HFFc6 (cell line): ENCODE results near the gene ATAD1. TPM values are rescaled to one million over a fixed set of nuclear protein-coding genes. Genes with fewer than 3 reads are reported as not detected.
"Not testable (repeated sequence)": the region's sequence is repeated elsewhere in the genome, so short reads cannot be mapped to it uniquely, and the experiment has no call there.

Experiments
- DNase-seq: peaks from one replicate; pipeline ENCODE4 v3.0.0-alpha.2; 2018
- H3K27ac Mint-ChIP-seq: 2 replicates; pipeline ENCODE4 v1.8.0; 2020; ENCODE audit warnings: mild to moderate bottlenecking, mixed read lengths
- H3K27me3 Mint-ChIP-seq: 2 replicates; pipeline ENCODE4 v1.8.0; 2021; ENCODE audit warnings: mild to moderate bottlenecking, moderate library complexity, mixed read lengths; ENCODE audit not compliant: insufficient read depth
- H3K36me3 Mint-ChIP-seq: 2 replicates; pipeline ENCODE4 v1.8.0; 2021; ENCODE audit warnings: low read depth, mixed read lengths
- H3K4me1 Mint-ChIP-seq: 2 replicates; pipeline ENCODE4 v1.8.0; 2020; ENCODE audit warnings: low read depth, mixed read lengths
- H3K4me3 Mint-ChIP-seq: 2 replicates; pipeline ENCODE4 v1.8.0; 2020; ENCODE audit warnings: mild to moderate bottlenecking, moderate library complexity, mixed read lengths
- H3K9me3 Mint-ChIP-seq: 2 replicates; pipeline ENCODE4 v1.8.0; 2020; ENCODE audit warnings: mild to moderate bottlenecking, mixed read lengths
- total RNA-seq, 6 experiments: library from RNA; stranded (reverse); fragmentation: NEBNext Ultra II Directional; extraction: Animal tissue kit (Norgen Biotek cat#: 25700); gene quantifications; 2 replicates in 1 of 6; 3 replicates in 5 of 6; pipeline ENCODE4 v1.2.3, GENCODE V29; 2021
- TF ChIP-seq, protein P1 (sequence below): fragments of 200-600 bp; sonication (generic); IDR thresholded peaks from 2 replicates; pipeline ENCODE4 v1.5.0; 2021; ENCODE audit warnings: antibody characterized with exemption, mild to moderate bottlenecking

Gene ATAD1
- total RNA-seq, 6 experiments from 2014 or later: 33.4 to 44.4 (median 35.8) TPM

DNA sequence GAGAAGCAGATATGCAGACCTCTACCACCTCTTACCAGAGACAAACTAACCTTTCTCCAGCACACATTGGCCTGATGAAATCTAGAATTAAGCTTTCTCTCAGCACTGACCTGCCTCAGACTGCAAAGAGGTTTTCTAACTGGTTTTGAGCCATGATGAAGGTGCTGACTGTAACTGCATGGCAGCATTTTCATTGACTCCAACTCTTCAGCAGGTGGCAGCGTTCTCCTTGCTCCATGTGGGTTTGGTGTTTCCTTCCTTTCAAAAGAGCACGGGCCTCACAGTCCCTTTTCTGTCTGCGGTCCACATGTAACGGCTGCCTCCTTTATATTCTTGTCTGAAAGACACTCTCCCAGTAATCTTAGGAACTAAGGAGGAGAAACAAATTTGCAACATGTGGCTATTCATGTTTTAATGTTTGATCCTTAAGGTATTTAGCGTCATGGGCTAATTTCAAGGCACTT, 32.7 kb upstream of the ATAD1 start:
- H3K27ac Mint-ChIP-seq: no peak overlapping the region
- H3K27me3 Mint-ChIP-seq: peaks cover 3% of the 10 kb centered on the region; the same call in 1 of the 2 replicates
- peaks cover 14% of the 10 kb centered on the region for H3K4me1 Mint-ChIP-seq
- TF ChIP-seq, protein P1, sequence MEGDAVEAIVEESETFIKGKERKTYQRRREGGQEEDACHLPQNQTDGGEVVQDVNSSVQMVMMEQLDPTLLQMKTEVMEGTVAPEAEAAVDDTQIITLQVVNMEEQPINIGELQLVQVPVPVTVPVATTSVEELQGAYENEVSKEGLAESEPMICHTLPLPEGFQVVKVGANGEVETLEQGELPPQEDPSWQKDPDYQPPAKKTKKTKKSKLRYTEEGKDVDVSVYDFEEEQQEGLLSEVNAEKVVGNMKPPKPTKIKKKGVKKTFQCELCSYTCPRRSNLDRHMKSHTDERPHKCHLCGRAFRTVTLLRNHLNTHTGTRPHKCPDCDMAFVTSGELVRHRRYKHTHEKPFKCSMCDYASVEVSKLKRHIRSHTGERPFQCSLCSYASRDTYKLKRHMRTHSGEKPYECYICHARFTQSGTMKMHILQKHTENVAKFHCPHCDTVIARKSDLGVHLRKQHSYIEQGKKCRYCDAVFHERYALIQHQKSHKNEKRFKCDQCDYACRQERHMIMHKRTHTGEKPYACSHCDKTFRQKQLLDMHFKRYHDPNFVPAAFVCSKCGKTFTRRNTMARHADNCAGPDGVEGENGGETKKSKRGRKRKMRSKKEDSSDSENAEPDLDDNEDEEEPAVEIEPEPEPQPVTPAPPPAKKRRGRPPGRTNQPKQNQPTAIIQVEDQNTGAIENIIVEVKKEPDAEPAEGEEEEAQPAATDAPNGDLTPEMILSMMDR: peak; percentile 79
- H3K4me3 Mint-ChIP-seq: no peak overlapping the region
- DNase-seq: peak; percentile 62
- peaks cover 4% of the 10 kb centered on the region; the same call in 1 of the 2 replicates for H3K9me3 Mint-ChIP-seq
- no peaks in the 10 kb centered on the region for H3K36me3 Mint-ChIP-seq

DNA sequence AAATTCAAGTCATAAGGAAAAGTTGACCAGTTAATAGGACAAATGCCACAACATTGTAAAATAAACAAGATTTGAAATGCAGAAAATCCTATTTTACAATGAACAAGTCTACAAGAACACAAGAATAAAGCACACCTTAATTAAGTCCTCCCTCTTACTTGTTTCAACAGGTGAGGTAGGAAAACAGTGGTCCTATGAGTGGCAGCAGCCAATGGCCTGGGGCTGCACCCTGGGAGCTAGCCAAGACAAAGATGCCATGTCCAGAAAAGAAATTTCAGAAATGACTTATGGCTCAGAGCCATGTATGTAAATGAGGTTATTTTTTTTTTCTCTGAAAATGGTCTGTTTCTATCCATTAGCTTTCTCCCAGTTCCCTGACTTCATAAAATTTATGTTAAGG, 31.0 kb upstream of the ATAD1 start:
- peaks cover 29% of the 10 kb centered on the region for H3K4me1 Mint-ChIP-seq
- no peak for DNase-seq
- peaks cover 2% of the 10 kb centered on the region; the same call in 1 of the 2 replicates for H3K27me3 Mint-ChIP-seq
- no peaks in the 10 kb centered on the region for H3K36me3 Mint-ChIP-seq
- TF ChIP-seq, protein P1: no peak
- no peak overlapping the region for H3K27ac Mint-ChIP-seq
- no peaks in the 10 kb centered on the region for H3K9me3 Mint-ChIP-seq
- no peak overlapping the region for H3K4me3 Mint-ChIP-seq

DNA sequence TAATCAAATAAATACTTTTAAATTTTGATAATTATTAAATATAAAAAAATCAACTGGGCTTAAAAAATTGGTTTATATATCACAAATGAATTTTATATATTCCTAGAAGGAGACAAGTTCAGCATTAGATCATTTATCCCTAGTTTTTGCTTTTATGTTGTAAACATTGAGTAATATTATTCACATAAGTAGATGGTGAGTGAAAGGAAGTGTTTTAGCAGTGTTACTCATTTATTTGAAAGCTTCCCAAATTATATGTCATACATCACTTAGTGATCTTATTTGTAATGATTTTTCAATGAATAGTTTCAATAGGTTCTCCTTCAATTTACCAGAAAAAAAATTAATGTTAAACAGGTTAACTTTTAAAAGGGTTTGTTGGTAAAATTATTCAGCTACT, 29.5 kb upstream of the ATAD1 start:
- Mint-ChIP-seq H3K9me3 (no peaks in the 10 kb centered on the region), H3K36me3 (no peaks in the 10 kb centered on the region), H3K4me1 (peaks cover 43% of the 10 kb centered on the region), H3K4me3 (no peak overlapping the region), H3K27ac (no peak overlapping the region), H3K27me3 (peaks cover 2% of the 10 kb centered on the region; the same call in 1 of the 2 replicates)
- no peak for DNase-seq
- TF ChIP-seq, protein P1: no peak

DNA sequence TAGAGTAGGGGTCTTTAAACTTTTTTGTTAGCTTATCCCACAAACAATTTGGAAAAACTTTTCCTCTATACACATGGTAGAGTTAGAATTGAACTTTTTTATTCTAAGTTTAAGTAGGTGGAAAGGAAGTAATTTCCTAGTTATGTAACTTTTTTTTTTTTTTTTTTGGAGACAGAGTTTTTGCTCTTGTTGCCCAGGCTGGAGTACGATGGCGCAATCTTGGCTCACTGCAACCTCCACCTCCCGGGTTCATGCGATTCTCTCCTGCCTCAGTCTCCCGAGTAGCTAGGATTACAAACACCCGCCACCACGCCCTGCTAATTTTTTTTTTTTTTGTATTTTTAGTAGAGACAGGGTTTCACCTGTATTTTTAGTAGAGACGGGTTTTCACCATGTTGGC, 28.7 kb upstream of the ATAD1 start:
- H3K27ac Mint-ChIP-seq, H3K36me3 Mint-ChIP-seq, H3K4me3 Mint-ChIP-seq, H3K27me3 Mint-ChIP-seq, H3K9me3 Mint-ChIP-seq, DNase-seq: not testable (repeated sequence)
- peaks cover 52% of the 10 kb centered on the region for H3K4me1 Mint-ChIP-seq

DNA sequence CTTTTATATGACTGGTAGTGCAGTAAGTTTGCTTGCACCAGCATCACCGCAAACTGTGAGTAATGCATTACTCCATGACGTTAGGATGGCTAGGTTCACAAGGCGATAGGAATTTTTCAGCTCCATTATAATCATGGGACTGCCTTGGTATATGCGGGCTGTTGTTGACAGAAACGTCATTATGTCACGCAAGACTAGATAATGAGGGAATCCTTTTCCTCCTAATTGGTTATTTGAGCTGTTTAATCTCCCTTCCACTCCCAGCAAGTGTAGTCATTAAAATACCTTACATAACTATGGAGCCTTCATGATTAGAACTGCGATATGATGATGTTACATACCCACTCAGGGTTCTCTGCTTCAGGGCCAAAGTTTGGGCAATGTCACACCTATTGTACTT, 28.0 kb upstream of the ATAD1 start:
- peaks cover 2% of the 10 kb centered on the region; the same call in 1 of the 2 replicates for H3K27me3 Mint-ChIP-seq
- DNase-seq: peak; percentile 55
- H3K36me3 Mint-ChIP-seq: no peaks in the 10 kb centered on the region
- peak overlapping the region; percentile 38; the same call in 1 of the 2 replicates for H3K27ac Mint-ChIP-seq
- H3K4me3 Mint-ChIP-seq: no peak overlapping the region
- no peaks in the 10 kb centered on the region for H3K9me3 Mint-ChIP-seq
- TF ChIP-seq, protein P1: no peak
- H3K4me1 Mint-ChIP-seq: peaks cover 50% of the 10 kb centered on the region

DNA sequence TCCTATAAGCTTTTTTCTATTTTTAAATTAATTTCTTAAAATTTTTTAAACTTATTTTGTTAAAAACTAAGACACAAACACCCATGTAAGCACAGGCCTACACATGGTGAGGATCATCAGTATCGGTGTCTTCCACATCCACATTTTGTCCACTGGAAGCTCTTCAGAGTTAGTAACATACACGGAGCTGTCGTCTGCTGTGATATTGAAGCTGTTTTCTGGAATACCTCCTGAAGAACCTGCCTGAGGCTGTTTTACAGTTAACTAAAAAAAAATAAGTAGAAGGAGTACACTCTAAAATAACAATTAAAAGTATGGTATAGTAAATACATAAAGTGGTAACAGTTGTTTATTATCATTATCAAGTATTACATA, 27.6 kb upstream of the ATAD1 start:
- Mint-ChIP-seq H3K27ac (no peak overlapping the region), H3K36me3 (no peaks in the 10 kb centered on the region), H3K27me3 (no peaks in the 10 kb centered on the region), H3K4me3 (no peak overlapping the region), H3K9me3 (no peaks in the 10 kb centered on the region), H3K4me1 (peaks cover 48% of the 10 kb centered on the region)
- no peak for DNase-seq
- TF ChIP-seq, protein P1: no peak
